OCI-LY7 (cell line): Measurements from ENCODE around the gene PCBP3.

Experiments used
- EZH2phosphoT487 ChIP-seq: fragments of 200-600 bp; sonication (generic); IDR thresholded peaks from 2 replicates; pipeline ENCODE4 v1.6.1; 2018; ENCODE audit warnings: low read depth, borderline replicate concordance, mild to moderate bottlenecking, mixed run types, antibody characterized with exemption, low read length, moderate library complexity, mixed read lengths
- TF ChIP-seq, protein P1 (sequence below): fragments of 200-600 bp; sonication (generic); conservative IDR thresholded peaks from 2 replicates; pipeline ENCODE4 v1.5.1; 2014; ENCODE audit warnings: mild to moderate bottlenecking, antibody characterized with exemption, low read length, moderate library complexity, mixed read lengths

DNA sequence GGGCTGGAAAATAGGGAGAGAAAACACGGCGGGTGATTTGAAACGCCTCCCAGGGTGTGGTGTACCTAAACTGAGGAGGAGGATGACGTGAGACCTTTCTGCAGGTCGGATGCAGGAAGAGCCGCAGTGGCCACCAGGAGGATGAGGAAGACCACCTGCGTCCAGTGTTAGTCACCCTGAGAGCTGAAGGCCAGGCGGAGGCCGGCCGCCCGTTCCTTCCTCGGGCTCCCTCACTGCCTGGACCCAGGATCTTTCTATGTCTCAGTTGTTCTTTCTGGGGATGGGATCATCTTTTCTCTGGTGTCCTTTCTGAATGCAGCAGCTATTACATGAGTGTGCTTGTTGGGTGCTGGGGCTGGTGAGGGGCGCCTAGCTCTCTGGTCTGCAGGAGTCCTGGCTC, 263.3 kb downstream of the PCBP3 start:
- TF ChIP-seq, protein P1, sequence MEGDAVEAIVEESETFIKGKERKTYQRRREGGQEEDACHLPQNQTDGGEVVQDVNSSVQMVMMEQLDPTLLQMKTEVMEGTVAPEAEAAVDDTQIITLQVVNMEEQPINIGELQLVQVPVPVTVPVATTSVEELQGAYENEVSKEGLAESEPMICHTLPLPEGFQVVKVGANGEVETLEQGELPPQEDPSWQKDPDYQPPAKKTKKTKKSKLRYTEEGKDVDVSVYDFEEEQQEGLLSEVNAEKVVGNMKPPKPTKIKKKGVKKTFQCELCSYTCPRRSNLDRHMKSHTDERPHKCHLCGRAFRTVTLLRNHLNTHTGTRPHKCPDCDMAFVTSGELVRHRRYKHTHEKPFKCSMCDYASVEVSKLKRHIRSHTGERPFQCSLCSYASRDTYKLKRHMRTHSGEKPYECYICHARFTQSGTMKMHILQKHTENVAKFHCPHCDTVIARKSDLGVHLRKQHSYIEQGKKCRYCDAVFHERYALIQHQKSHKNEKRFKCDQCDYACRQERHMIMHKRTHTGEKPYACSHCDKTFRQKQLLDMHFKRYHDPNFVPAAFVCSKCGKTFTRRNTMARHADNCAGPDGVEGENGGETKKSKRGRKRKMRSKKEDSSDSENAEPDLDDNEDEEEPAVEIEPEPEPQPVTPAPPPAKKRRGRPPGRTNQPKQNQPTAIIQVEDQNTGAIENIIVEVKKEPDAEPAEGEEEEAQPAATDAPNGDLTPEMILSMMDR: no peak
- TF ChIP-seq EZH2phosphoT487: no peak
